ENCODE data around the gene TANK.
"Not testable (repeated sequence)": the region's sequence is repeated elsewhere in the genome, so short reads cannot be mapped to it uniquely, and the experiment has no call there.

The TANK gene

GRCh38 chr2:161119483-161119882 lies 40.7 kb upstream of the TANK start:
- H3K4me3 ChIP-seq: no peak overlapping the region
- H3K36me3 ChIP-seq: no peaks in the 10 kb centered on the region
- H3K27me3 ChIP-seq: no peaks in the 10 kb centered on the region
- H3K4me1 ChIP-seq: peaks cover 6% of the 10 kb centered on the region
- no peak overlapping the region for H3K9ac ChIP-seq
- peak overlapping the region; percentile 34 for H3K4me2 ChIP-seq
- H4K20me1 ChIP-seq: no peaks in the 10 kb centered on the region
- no peaks in the 10 kb centered on the region for H3K9me3 ChIP-seq
- H3K27ac ChIP-seq: no peak overlapping the region
- no peak for TF ChIP-seq Cebpa-rat (IDR thresholded peaks at IDR 0.05)

GRCh38 chr2:161120775-161121174 lies 39.5 kb upstream of the TANK start:
- no peak overlapping the region for H3K9ac ChIP-seq
- H3K4me2 ChIP-seq: no peak overlapping the region
- no peaks in the 10 kb centered on the region for H4K20me1 ChIP-seq
- TF ChIP-seq Cebpa-rat (IDR thresholded peaks at IDR 0.05): no peak
- H3K4me3 ChIP-seq: no peak overlapping the region
- peaks cover 6% of the 10 kb centered on the region for H3K4me1 ChIP-seq
- no peak overlapping the region for H3K27ac ChIP-seq
- H3K9me3 ChIP-seq: no peaks in the 10 kb centered on the region
- no peaks in the 10 kb centered on the region for H3K36me3 ChIP-seq
- H3K27me3 ChIP-seq: no peaks in the 10 kb centered on the region

- no peak overlapping the region for H3K4me2 ChIP-seq
- no peaks in the 10 kb centered on the region for H3K9me3 ChIP-seq
- no peak overlapping the region for H3K4me3 ChIP-seq
- no peaks in the 10 kb centered on the region for H3K36me3 ChIP-seq
- H3K9ac ChIP-seq: no peak overlapping the region
- H3K27me3 ChIP-seq: no peaks in the 10 kb centered on the region
- H4K20me1 ChIP-seq: no peaks in the 10 kb centered on the region
- H3K4me1 ChIP-seq: peaks cover 6% of the 10 kb centered on the region
- H3K27ac ChIP-seq: no peak overlapping the region
- TF ChIP-seq Cebpa-rat (IDR thresholded peaks at IDR 0.05): no peak
These were observed 38.6 kb upstream of the TANK start for GRCh38 chr2:161121622-161122021.

- Histone ChIP-seq H3K9me3 (no peaks in the 10 kb centered on the region), H3K4me1 (peaks cover 6% of the 10 kb centered on the region), H3K27me3 (no peaks in the 10 kb centered on the region), H3K36me3 (no peaks in the 10 kb centered on the region), H4K20me1 (no peaks in the 10 kb centered on the region), H3K27ac (no peak overlapping the region), H3K4me3 (no peak overlapping the region), H3K4me2 (no peak overlapping the region), H3K9ac (no peak overlapping the region)
- no peak for TF ChIP-seq Cebpa-rat (IDR thresholded peaks at IDR 0.05)
These were observed 37.3 kb upstream of the TANK start for GRCh38 chr2:161122772-161123530.

GRCh38 chr2:161123531-161124030 lies 36.6 kb upstream of the TANK start:
- H3K9me3 ChIP-seq: no peaks in the 10 kb centered on the region
- H3K4me2 ChIP-seq: no peak overlapping the region
- H3K9ac ChIP-seq: no peak overlapping the region
- H3K4me3 ChIP-seq: no peak overlapping the region
- H3K4me1 ChIP-seq: peaks cover 6% of the 10 kb centered on the region
- TF ChIP-seq Cebpa-rat (IDR thresholded peaks at IDR 0.05): no peak
- H3K27ac ChIP-seq: no peak overlapping the region
- H4K20me1 ChIP-seq: no peaks in the 10 kb centered on the region
- H3K27me3 ChIP-seq: no peaks in the 10 kb centered on the region
- H3K36me3 ChIP-seq: no peaks in the 10 kb centered on the region

- no peaks in the 10 kb centered on the region for H3K9me3 ChIP-seq
- H3K4me2 ChIP-seq: no peak overlapping the region
- no peak overlapping the region for H3K9ac ChIP-seq
- H3K27ac ChIP-seq: no peak overlapping the region
- H3K36me3 ChIP-seq: no peaks in the 10 kb centered on the region
- no peak for TF ChIP-seq Cebpa-rat (IDR thresholded peaks at IDR 0.05)
- no peaks in the 10 kb centered on the region for H3K27me3 ChIP-seq
- H3K4me3 ChIP-seq: no peak overlapping the region
- H3K4me1 ChIP-seq: peaks cover 6% of the 10 kb centered on the region
- no peaks in the 10 kb centered on the region for H4K20me1 ChIP-seq
These were observed 36.0 kb upstream of the TANK start for GRCh38 chr2:161124201-161124600.

- H4K20me1 ChIP-seq: no peaks in the 10 kb centered on the region
- H3K4me2 ChIP-seq: no peak overlapping the region
- H3K27me3 ChIP-seq: no peaks in the 10 kb centered on the region
- no peak overlapping the region for H3K27ac ChIP-seq
- H3K36me3 ChIP-seq: no peaks in the 10 kb centered on the region
- no peaks in the 10 kb centered on the region for H3K9me3 ChIP-seq
- H3K4me3 ChIP-seq: no peak overlapping the region
- no peak overlapping the region for H3K9ac ChIP-seq
- H3K4me1 ChIP-seq: no peaks in the 10 kb centered on the region; the same call in 1 of the 2 replicates
- no peak for TF ChIP-seq Cebpa-rat (IDR thresholded peaks at IDR 0.05)
These were observed 31.3 kb upstream of the TANK start for GRCh38 chr2:161128885-161129284.

- Histone ChIP-seq H3K4me1 (no peaks in the 10 kb centered on the region), H3K9ac (no peak overlapping the region)
- no peak for TF ChIP-seq Cebpa-rat (IDR thresholded peaks at IDR 0.05)
These were observed 29.9 kb upstream of the TANK start for GRCh38 chr2:161130354-161130753.

GRCh38 chr2:161131074-161131680 lies 29.1 kb upstream of the TANK start:
- Histone ChIP-seq H3K27ac (no peak overlapping the region), H3K9ac (no peak overlapping the region), H3K4me2 (no peak overlapping the region), H3K36me3 (no peaks in the 10 kb centered on the region), H3K9me3 (no peaks in the 10 kb centered on the region), H3K4me3 (no peak overlapping the region), H3K27me3 (no peaks in the 10 kb centered on the region), H4K20me1 (no peaks in the 10 kb centered on the region), H3K4me1 (no peaks in the 10 kb centered on the region)
- no peak for TF ChIP-seq Cebpa-rat (IDR thresholded peaks at IDR 0.05)

More at GRCh38 chr2:161130354-161130753, 29.9 kb upstream of the TANK start:
- H3K4me2 ChIP-seq: no peak overlapping the region
- H3K27me3 ChIP-seq: no peaks in the 10 kb centered on the region
- no peaks in the 10 kb centered on the region for H3K9me3 ChIP-seq
- H3K36me3 ChIP-seq: no peaks in the 10 kb centered on the region
- no peak overlapping the region for H3K4me3 ChIP-seq
- H4K20me1 ChIP-seq: no peaks in the 10 kb centered on the region
- H3K27ac ChIP-seq: no peak overlapping the region

GRCh38 chr2:161131804-161132203 lies 28.4 kb upstream of the TANK start:
- H4K20me1 ChIP-seq: no peaks in the 10 kb centered on the region
- H3K27me3 ChIP-seq: no peaks in the 10 kb centered on the region
- no peaks in the 10 kb centered on the region for H3K4me1 ChIP-seq
- H3K4me2 ChIP-seq: no peak overlapping the region
- no peaks in the 10 kb centered on the region for H3K9me3 ChIP-seq
- no peak overlapping the region for H3K9ac ChIP-seq
- no peak for TF ChIP-seq Cebpa-rat (IDR thresholded peaks at IDR 0.05)
- no peak overlapping the region for H3K4me3 ChIP-seq
- H3K27ac ChIP-seq: no peak overlapping the region
- H3K36me3 ChIP-seq: no peaks in the 10 kb centered on the region

- not testable (repeated sequence) for H3K36me3 ChIP-seq, H3K4me1 ChIP-seq, H3K27me3 ChIP-seq, H3K9me3 ChIP-seq, H3K27ac ChIP-seq, H3K4me3 ChIP-seq, H3K4me2 ChIP-seq, H4K20me1 ChIP-seq, H3K9ac ChIP-seq
These were observed 27.8 kb upstream of the TANK start for GRCh38 chr2:161132384-161132783.

Data from BLaER1 (cell line).